SK-N-SH treated with all-trans-retinoic acid at 6 μM for 48 hours (cell line): ENCODE data around the gene FAM111A.

Experiments used
- ATAC-seq: fragments of 200-7000 bp; cut with Tn5 transposase; 3 replicates; pipeline ENCODE4 v1.9.1; 2020; ENCODE audit warnings: mild to moderate bottlenecking, moderate library complexity
- ARNTL ChIP-seq: fragments of 450-650 bp; formaldehyde crosslinking; IDR thresholded peaks from 2 replicates; pipeline ENCODE4 v1.5.0; 2020; ENCODE audit warnings: low read depth, mild to moderate bottlenecking, moderate library complexity, borderline replicate concordance
- BACH2 ChIP-seq: fragments of 250-450 bp; sonication (Bioruptor Pico); IDR thresholded peaks from 2 replicates; pipeline ENCODE4 v1.9.0; 2021; ENCODE audit warnings: mild to moderate bottlenecking, borderline replicate concordance
- CREB5 ChIP-seq: fragments of 250-450 bp; sonication (Bioruptor Pico); IDR thresholded peaks from 2 replicates; pipeline ENCODE4 v1.5.1; 2020; ENCODE audit warnings: low read depth, mild to moderate bottlenecking, moderate library complexity
- CSDC2 ChIP-seq: fragments of 250-450 bp; sonication (Bioruptor Pico); IDR thresholded peaks from 2 replicates; pipeline ENCODE4 v1.5.0; 2020; ENCODE audit warnings: mild to moderate bottlenecking, moderate library complexity
- GLIS3 ChIP-seq: fragments of 250-450 bp; sonication (Bioruptor Pico); IDR thresholded peaks from 2 replicates; pipeline ENCODE4 v1.5.0; 2020; ENCODE audit warnings: mild to moderate bottlenecking, moderate library complexity
- ISL1 ChIP-seq: fragments of 250-450 bp; sonication (Bioruptor Pico); IDR thresholded peaks from 2 replicates; pipeline ENCODE4 v2.1.2; 2022; ENCODE audit warnings: mild to moderate bottlenecking, moderate library complexity
- OSR1 ChIP-seq: fragments of 250-450 bp; sonication (Bioruptor Pico); IDR thresholded peaks from 2 replicates; pipeline ENCODE4 v1.8.0; 2022; ENCODE audit warnings: moderate library complexity, mild to moderate bottlenecking, inconsistent platforms
- PATZ1 ChIP-seq: fragments of 250-450 bp; sonication (Bioruptor Pico); IDR thresholded peaks from 2 replicates; pipeline ENCODE4 v1.8.0; 2020; ENCODE audit warnings: mild to moderate bottlenecking, moderate library complexity, borderline replicate concordance
- POU6F1 ChIP-seq: fragments of 250-450 bp; sonication (Bioruptor Pico); IDR thresholded peaks from 2 replicates; pipeline ENCODE4 v1.8.0; 2021; ENCODE audit warnings: low read depth, mild to moderate bottlenecking, moderate library complexity, borderline replicate concordance
- PPARA ChIP-seq: fragments of 250-450 bp; sonication (Bioruptor Pico); IDR thresholded peaks from 2 replicates; pipeline ENCODE4 v1.5.0; 2020; ENCODE audit warnings: mild to moderate bottlenecking, borderline replicate concordance
- RARB ChIP-seq: fragments of 250-450 bp; sonication (Bioruptor Pico); IDR thresholded peaks from 2 replicates; pipeline ENCODE4 v1.8.0; 2021; ENCODE audit warnings: mild to moderate bottlenecking, moderate library complexity
- SNAI2 ChIP-seq: fragments of 250-450 bp; sonication (Bioruptor Pico); IDR thresholded peaks from 2 replicates; pipeline ENCODE4 v1.5.0; 2020; ENCODE audit warnings: mild to moderate bottlenecking, moderate library complexity
- TCF4 ChIP-seq: fragments of 250-450 bp; sonication (Bioruptor Pico); IDR thresholded peaks from 2 replicates; pipeline ENCODE4 v1.8.0; 2021; ENCODE audit warnings: mild to moderate bottlenecking, moderate library complexity, borderline replicate concordance
- TOX ChIP-seq: fragments of 250-450 bp; sonication (Bioruptor Pico); IDR thresholded peaks from 2 replicates; pipeline ENCODE4 v1.8.0; 2021; ENCODE audit warnings: mild to moderate bottlenecking, moderate library complexity, borderline replicate concordance
- TSHZ2 ChIP-seq: fragments of 250-450 bp; sonication (Bioruptor Pico); IDR thresholded peaks from 2 replicates; pipeline ENCODE4 v1.5.0; 2020; ENCODE audit warnings: mild to moderate bottlenecking, moderate library complexity
- ZC3H10 ChIP-seq: fragments of 250-450 bp; sonication (Bioruptor Pico); IDR thresholded peaks from 2 replicates; pipeline ENCODE4 v1.5.1; 2021; ENCODE audit warnings: mild to moderate bottlenecking, moderate library complexity
- ZFP3 ChIP-seq: fragments of 250-450 bp; sonication (Bioruptor Pico); IDR thresholded peaks from 2 replicates; pipeline ENCODE4 v1.5.0; 2020; ENCODE audit warnings: mild to moderate bottlenecking, moderate library complexity
- ZNF565 ChIP-seq: fragments of 450-650 bp; formaldehyde crosslinking; conservative IDR thresholded peaks from 2 replicates; pipeline ENCODE4 v1.5.0; 2020; ENCODE audit warnings: low read depth, mild to moderate bottlenecking, moderate library complexity
- ZNF70 ChIP-seq: fragments of 450-650 bp; formaldehyde crosslinking; IDR thresholded peaks from 2 replicates; pipeline ENCODE4 v1.5.0; 2020; ENCODE audit warnings: mild to moderate bottlenecking, moderate library complexity
- ZNF8 ChIP-seq: fragments of 450-650 bp; formaldehyde crosslinking; IDR thresholded peaks from 2 replicates; pipeline ENCODE4 v1.5.0; 2020; ENCODE audit warnings: mild to moderate bottlenecking, moderate library complexity
- TF ChIP-seq, protein P1 (sequence below): fragments of 250-450 bp; sonication (Bioruptor Pico); IDR thresholded peaks from 2 replicates; pipeline ENCODE4 v1.5.1; 2021; ENCODE audit warnings: mild to moderate bottlenecking, moderate library complexity

The FAM111A gene

GRCh38 chr11:59164028-59164427 is 21.4 kb downstream of the FAM111A start (continued):
- TF ChIP-seq ZNF565 (CRISPR knock-in tag), result no peak
- TF ChIP-seq GLIS3 (CRISPR knock-in tag), result no peak

- no peak for TF ChIP-seq TOX (CRISPR knock-in tag)
- no peak for TF ChIP-seq TCF4 (CRISPR knock-in tag)
- TF ChIP-seq CSDC2 (CRISPR knock-in tag), result no peak
- TF ChIP-seq ISL1, result no peak
- TF ChIP-seq SNAI2 (CRISPR knock-in tag), result no peak
- no peak for TF ChIP-seq CREB5 (CRISPR knock-in tag)
- no peak for TF ChIP-seq OSR1 (CRISPR knock-in tag)
- TF ChIP-seq, protein P1, sequence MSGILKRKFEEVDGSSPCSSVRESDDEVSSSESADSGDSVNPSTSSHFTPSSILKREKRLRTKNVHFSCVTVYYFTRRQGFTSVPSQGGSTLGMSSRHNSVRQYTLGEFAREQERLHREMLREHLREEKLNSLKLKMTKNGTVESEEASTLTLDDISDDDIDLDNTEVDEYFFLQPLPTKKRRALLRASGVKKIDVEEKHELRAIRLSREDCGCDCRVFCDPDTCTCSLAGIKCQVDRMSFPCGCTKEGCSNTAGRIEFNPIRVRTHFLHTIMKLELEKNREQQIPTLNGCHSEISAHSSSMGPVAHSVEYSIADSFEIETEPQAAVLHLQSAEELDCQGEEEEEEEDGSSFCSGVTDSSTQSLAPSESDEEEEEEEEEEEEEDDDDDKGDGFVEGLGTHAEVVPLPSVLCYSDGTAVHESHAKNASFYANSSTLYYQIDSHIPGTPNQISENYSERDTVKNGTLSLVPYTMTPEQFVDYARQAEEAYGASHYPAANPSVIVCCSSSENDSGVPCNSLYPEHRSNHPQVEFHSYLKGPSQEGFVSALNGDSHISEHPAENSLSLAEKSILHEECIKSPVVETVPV (CRISPR knock-in tag), result no peak
- TF ChIP-seq BACH2 (CRISPR knock-in tag), result no peak
- TF ChIP-seq ZNF70 (CRISPR knock-in tag), result no peak
- no peak for TF ChIP-seq POU6F1 (CRISPR knock-in tag)
- TF ChIP-seq TSHZ2, result no peak
- no peak for TF ChIP-seq ZNF565 (CRISPR knock-in tag)
- no peak for TF ChIP-seq RARB (CRISPR knock-in tag)
- no peak for TF ChIP-seq ZNF8 (CRISPR knock-in tag)
- no peak for TF ChIP-seq ZC3H10 (CRISPR knock-in tag)
- TF ChIP-seq PPARA, result no peak
- no peak for TF ChIP-seq PATZ1
- no peak for TF ChIP-seq ARNTL (CRISPR knock-in tag)
- TF ChIP-seq ZFP3, result no peak
- peak; percentile 98 for ATAC-seq
These were observed 29.1 kb downstream of the FAM111A start, which contains the start of gene DTX4 for GRCh38 chr11:59171508-59172322. Gene DTX4 (plus strand): TSS chr11:59172132. CDS start chr11:59172596, 464 bp downstream.
